H1 (cell line): ENCODE data around the gene NFIA. TPM values are rescaled to one million over a fixed set of nuclear protein-coding genes. Genes with fewer than 3 reads are reported as not detected.

Experiments used
- CTCF ChIA-PET: fragments of 300-600 bp; sonication (Branson Sonifier 250); formaldehyde crosslinking; loops from one replicate; lab custom pipeline; 2021; ENCODE audit not compliant: partially characterized antibody; lab: Charles Lee
- POLR2A ChIA-PET: fragments of 300-600 bp; sonication (Branson Sonifier 250); formaldehyde crosslinking; loops from one replicate; lab custom pipeline; 2021; ENCODE audit warnings: inconsistent platforms; ENCODE audit not compliant: partially characterized antibody; lab: Charles Lee
- DNase-seq, 2 experiments: peaks; one replicate each; pipeline versions ENCODE4 v3.0.0 to v3.0.0-alpha.2; 2010 to 2022; ENCODE audit warnings: low spot score in 2 of 2, low read depth in 1 of 2, mixed read lengths in 1 of 2
- FAIRE-seq: peaks from 2 replicates; lab custom pipeline; 2011; peaks lifted over from hg19 to GRCh38; lab: Jason Lieb, UNC
- H2AFZ ChIP-seq: 2 replicates; pipeline ENCODE4 v1.8.1; 2012; ENCODE audit warnings: low read length, inconsistent platforms
- H2AK5ac ChIP-seq: 2 replicates; pipeline ENCODE4 v1.6.1; 2013; ENCODE audit warnings: low read depth, low read length
- H2BK120ac ChIP-seq: replicated peaks from 2 replicates; pipeline ENCODE3; 2013; ENCODE audit warnings: low read depth, low read length, inconsistent platforms
- H2BK12ac ChIP-seq: 2 replicates; pipeline ENCODE4 v1.6.1; 2013; ENCODE audit warnings: low read depth, low read length
- H2BK15ac ChIP-seq: 2 replicates; pipeline ENCODE4 v1.6.1; 2013; ENCODE audit warnings: low read length
- H2BK20ac ChIP-seq: 2 replicates; pipeline ENCODE4 v1.6.1; 2013; ENCODE audit warnings: low read length
- H2BK5ac ChIP-seq: 2 replicates; pipeline ENCODE4 v1.6.1; 2013; ENCODE audit warnings: low read depth, low read length
- H3K14ac ChIP-seq: 2 replicates; pipeline ENCODE4 v1.6.1; 2013; ENCODE audit warnings: inconsistent platforms; ENCODE audit not compliant: insufficient read length
- H3K18ac ChIP-seq: 2 replicates; pipeline ENCODE4 v1.6.1; 2013; ENCODE audit warnings: low read length; ENCODE audit errors: extremely low read depth
- H3K23ac ChIP-seq: 2 replicates; pipeline ENCODE4 v1.6.1; 2013; ENCODE audit warnings: inconsistent platforms; ENCODE audit not compliant: insufficient read length
- H3K23me2 ChIP-seq: 2 replicates; pipeline ENCODE4 v1.6.1; 2013; ENCODE audit warnings: low read depth, low read length
- H3K27ac ChIP-seq: 2 replicates; pipeline ENCODE4 v1.6.1; 2011; ENCODE audit warnings: low read depth, low read length, inconsistent platforms
- H3K27me3 ChIP-seq, 4 experiments: replicated peaks in 1 of 4; 1 replicate in 1 of 4; 2 replicates in 3 of 4; pipeline versions ENCODE4 v1.6.1 to v1.8.1; 2011 to 2013; ENCODE audit warnings: low read length in 3 of 4, mild to moderate bottlenecking in 3 of 4, inconsistent platforms in 2 of 4, mixed read lengths in 2 of 4, moderate library complexity in 1 of 4; ENCODE audit not compliant: control insufficient read depth in 3 of 4, insufficient read depth in 3 of 4; ENCODE audit errors: extremely low read depth in 1 of 4
- H3K36me3 ChIP-seq, 4 experiments: 2 replicates each; pipeline versions ENCODE4 v1.6.1 to v1.8.1; 2011 to 2013; ENCODE audit warnings: mild to moderate bottlenecking in 4 of 4, low read length in 3 of 4, moderate library complexity in 2 of 4, control low read depth in 1 of 4, inconsistent platforms in 1 of 4; ENCODE audit not compliant: insufficient read depth in 4 of 4, control insufficient read depth in 2 of 4
- H3K4ac ChIP-seq: replicated peaks from 2 replicates; pipeline ENCODE3; 2013; ENCODE audit warnings: low read length, low read depth, mixed read lengths, inconsistent platforms; ENCODE audit not compliant: insufficient read length
- H3K4me1 ChIP-seq, 4 experiments: replicated peaks in 1 of 4; 1 replicate in 1 of 4; 2 replicates in 3 of 4; pipeline versions ENCODE4 v1.6.1 to v1.8.1; 2011 to 2013; ENCODE audit warnings: low read length in 3 of 4, inconsistent platforms in 2 of 4, mixed read lengths in 1 of 4; ENCODE audit not compliant: insufficient read depth in 4 of 4, control insufficient read depth in 3 of 4
- H3K4me2 ChIP-seq, 2 experiments: 2 replicates each; pipeline versions ENCODE4 v1.6.1 to v1.8.1; 2011 to 2013; ENCODE audit warnings: low read depth in 2 of 2, low read length in 2 of 2, control low read depth in 1 of 2, inconsistent platforms in 1 of 2, mild to moderate bottlenecking in 1 of 2; ENCODE audit not compliant: insufficient read depth in 1 of 2
- H3K4me3 ChIP-seq, 4 experiments: fragments of 200-600, 300-600 bp in 1 of 4; sonication (generic), shearing (Covaris generic), sonication (Bioruptor Twin) in 1 of 4; 2 replicates each; pipeline versions ENCODE4 v1.5.1 to v1.8.1; 2011 to 2016; ENCODE audit warnings: low read length in 4 of 4, low read depth in 3 of 4, control low read depth in 2 of 4, inconsistent platforms in 2 of 4, mild to moderate bottlenecking in 2 of 4, mixed read lengths in 1 of 4, moderate library complexity in 1 of 4; ENCODE audit not compliant: insufficient read depth in 2 of 4; ENCODE audit errors: extremely low read depth in 1 of 4
- H3K56ac ChIP-seq: replicated peaks from 2 replicates; pipeline ENCODE3; 2013; ENCODE audit warnings: low read depth, mild to moderate bottlenecking, mixed read lengths, low read length, inconsistent platforms; ENCODE audit not compliant: insufficient read length
- H3K79me1 ChIP-seq: 2 replicates; pipeline ENCODE4 v1.6.1; 2013; ENCODE audit warnings: low read depth, low read length, control low read depth
- H3K79me2 ChIP-seq, 2 experiments: 2 replicates each; pipeline versions ENCODE4 v1.6.1 to v1.8.1; 2012 to 2013; ENCODE audit warnings: low read length in 2 of 2, mild to moderate bottlenecking in 2 of 2, inconsistent platforms in 1 of 2; ENCODE audit not compliant: insufficient read depth in 2 of 2, control insufficient read depth in 1 of 2
- H3K9ac ChIP-seq, 4 experiments: replicated peaks in 1 of 4; 1 replicate in 1 of 4; 2 replicates in 3 of 4; pipeline versions ENCODE4 v1.6.1 to v1.8.1; 2011 to 2013; ENCODE audit warnings: low read depth in 3 of 4, low read length in 3 of 4, control low read depth in 2 of 4, mild to moderate bottlenecking in 2 of 4, moderate library complexity in 2 of 4, inconsistent platforms in 1 of 4; ENCODE audit errors: extremely low read depth in 1 of 4
- H3K9me3 ChIP-seq, 2 experiments: 2 replicates each; pipeline versions ENCODE4 v1.6.1 to v1.8.1; 2012 to 2013; ENCODE audit warnings: mild to moderate bottlenecking in 2 of 2, moderate library complexity in 2 of 2, control low read depth in 1 of 2, inconsistent platforms in 1 of 2, low read depth in 1 of 2, low read length in 1 of 2, mixed read lengths in 1 of 2; ENCODE audit not compliant: insufficient read depth in 2 of 2
- H4K20me1 ChIP-seq, 2 experiments: replicated peaks in 1 of 2; 2 replicates each; pipeline versions ENCODE3 to v1.8.1; 2011 to 2013; ENCODE audit warnings: inconsistent platforms in 2 of 2, low read length in 2 of 2, mild to moderate bottlenecking in 1 of 2; ENCODE audit not compliant: insufficient read depth in 2 of 2, control insufficient read depth in 1 of 2
- H4K5ac ChIP-seq: 2 replicates; pipeline ENCODE4 v1.6.1; 2013; ENCODE audit warnings: low read length, low read depth, mixed read lengths, inconsistent platforms; ENCODE audit not compliant: insufficient read length
- H4K8ac ChIP-seq: 2 replicates; pipeline ENCODE4 v1.8.0; 2013; ENCODE audit warnings: mild to moderate bottlenecking, moderate library complexity, low read length, inconsistent platforms; ENCODE audit not compliant: insufficient read depth; ENCODE audit errors: extremely low read depth
- H4K91ac ChIP-seq: replicated peaks from 2 replicates; pipeline ENCODE3; 2013; ENCODE audit warnings: low read length, mixed read lengths, inconsistent platforms; ENCODE audit not compliant: insufficient read length
- CBX5 ChIP-seq: fragments of 300-800, 300-1000 bp; sonication (generic); IDR thresholded peaks from 2 replicates; pipeline ENCODE4 v1.7.1; 2016; ENCODE audit warnings: antibody characterized with exemption, low read length, low read depth
- CEBPB ChIP-seq: IDR thresholded peaks from 2 replicates; pipeline ENCODE4 v1.6.1; 2012; ENCODE audit warnings: low read depth, low read length
- FOSL1 ChIP-seq: IDR thresholded peaks from 2 replicates; pipeline ENCODE4 v1.6.1; 2011; ENCODE audit warnings: mild to moderate bottlenecking, low read depth, low read length, moderate library complexity; ENCODE audit not compliant: insufficient read depth
- GTF2F1 ChIP-seq: IDR thresholded peaks from 2 replicates; pipeline ENCODE4 v1.6.1; 2012; ENCODE audit warnings: low read depth, low read length, improper control_type of control experiment, borderline replicate concordance
- SP4 ChIP-seq: IDR thresholded peaks from 2 replicates; pipeline ENCODE4 v1.6.1; 2012; ENCODE audit warnings: low read length, inconsistent platforms
- TAF7 ChIP-seq: optimal IDR thresholded peaks from 2 replicates; pipeline ENCODE3; 2011; ENCODE audit warnings: low read depth, mild to moderate bottlenecking, inconsistent platforms, low read length, moderate library complexity, borderline replicate concordance
- WGBS, 2 experiments: shearing (Covaris generic) in 1 of 2; methylation state at CpG; one replicate each; pipeline versions ENCODE4 v1.1.6 to v1.1.7; 2013 to 2015; ENCODE audit warnings: low lambda C conversion rate in 2 of 2, mixed read lengths in 2 of 2, inconsistent platforms in 1 of 2, low coverage in 1 of 2, missing lambda C conversion rate in 1 of 2; ENCODE audit not compliant: insufficient replicate concordance in 2 of 2, insufficient coverage in 1 of 2, insufficient read length in 1 of 2; ENCODE audit errors: extremely low coverage in 1 of 2, missing lambda C conversion rate in 1 of 2; 5-methylcytosine and 5-hydroxymethylcytosine counted together
- polyA plus RNA-seq, 7 experiments: library from polyadenylated mRNA; depleted of rRNA in 3 of 7; stranded (reverse) in 5 of 7; unstranded in 2 of 7; fragments of >200 nt in 5 of 7; fragments of 200-250 nt in 2 of 7; gene quantifications; 1 replicate in 5 of 7; 2 replicates in 1 of 7; 4 replicates in 1 of 7; pipeline versions ENCODE4 v1.2.1 to v1.2.3, GENCODE V29; 2011 to 2013; ENCODE audit warnings: missing spikeins in 2 of 7, mixed read lengths in 2 of 7
- total RNA-seq: library from RNA; stranded (reverse); fragmentation: NEBNext Ultra II Directional; extraction: Animal tissue kit (Norgen Biotek cat#: 25700); gene quantifications from 2 replicates; pipeline ENCODE4 v1.2.1, GENCODE V29; 2021
- TF ChIP-seq, protein P1 (sequence below): IDR thresholded peaks from 2 replicates; pipeline ENCODE4 v1.6.1; 2012; ENCODE audit warnings: inconsistent platforms

NFIA gene
- total and polyA plus RNA-seq, 2 of the 8 experiments (the other 6 are each of a cell fraction or from before 2014, with no cell fraction given): 1.8 to 2.3 TPM

GRCh38 chr1:61279570-61279969 lies 197.2 kb downstream of the NFIA start:
- no peak overlapping the region for H3K27ac ChIP-seq
- DNase-seq (no peak), FAIRE-seq (no peak)
- no peak overlapping the region for H4K91ac ChIP-seq
- no peak overlapping the region for H3K23ac ChIP-seq
- H4K8ac ChIP-seq: no peak overlapping the region
- no peaks in the 10 kb centered on the region for H3K9me3 ChIP-seq
- H2BK20ac ChIP-seq: no peak overlapping the region
- H2BK120ac ChIP-seq: no peak overlapping the region
- no peaks in the 10 kb centered on the region for H3K36me3 ChIP-seq
- H2AFZ ChIP-seq: no peak overlapping the region
- H3K4me3 ChIP-seq: no peak overlapping the region
- H3K4ac ChIP-seq: peak overlapping the region; percentile 5
- no peaks in the 10 kb centered on the region for H3K27me3 ChIP-seq
- no peaks in the 10 kb centered on the region for H3K79me1 ChIP-seq
- H3K4me2 ChIP-seq: no peak overlapping the region
- WGBS, 2 experiments: 91% methylated on average over 4 of the region's 4 CpGs; no CpG with 5 or more reads in 1 of the 2 experiments
- no peak overlapping the region for H3K9ac ChIP-seq
- peaks cover 0 to 6% (median 3%) of the 10 kb centered on the region in 4 experiments; a peak in 4 of 7 replicates for H3K4me1 ChIP-seq
- no peaks in the 10 kb centered on the region for H3K23me2 ChIP-seq
- H2AK5ac ChIP-seq: no peak overlapping the region
- ChIA-PET POLR2A (no interaction called here), CTCF (interaction anchor here (0.6 to 1.3 kb wide), 2 partner anchors 20 to 359 kb away, joined by 3 to 4 read pairs; no protein-coding TSS in a partner anchor)
- no peak overlapping the region for H2BK12ac ChIP-seq
- no peaks in the 10 kb centered on the region for H3K79me2 ChIP-seq
- H3K18ac ChIP-seq: no peak overlapping the region
- TF ChIP-seq SP4 (no peak), CBX5 (no peak), GTF2F1 (no peak), TAF7 (no peak), CEBPB (no peak), FOSL1 (no peak)
- TF ChIP-seq, protein P1, sequence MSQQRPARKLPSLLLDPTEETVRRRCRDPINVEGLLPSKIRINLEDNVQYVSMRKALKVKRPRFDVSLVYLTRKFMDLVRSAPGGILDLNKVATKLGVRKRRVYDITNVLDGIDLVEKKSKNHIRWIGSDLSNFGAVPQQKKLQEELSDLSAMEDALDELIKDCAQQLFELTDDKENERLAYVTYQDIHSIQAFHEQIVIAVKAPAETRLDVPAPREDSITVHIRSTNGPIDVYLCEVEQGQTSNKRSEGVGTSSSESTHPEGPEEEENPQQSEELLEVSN: no peak
- TF ChIP-seq, all 59 proteins: peak for 0
- Histone ChIP-seq H2BK15ac (no peak overlapping the region), H3K56ac (no peak overlapping the region), H4K20me1 (no peaks in the 10 kb centered on the region), H2BK5ac (no peak overlapping the region), H4K5ac (no peak overlapping the region), H3K14ac (no peak overlapping the region)
